GM23338 (cell line): ENCODE results near the gene FOXP1. TPM values are rescaled to one million over a fixed set of nuclear protein-coding genes. Genes with fewer than 3 reads are reported as not detected.

Source experiments
- ATAC-seq: fragments of 200-7000 bp; cut with Tn5 transposase; 3 replicates; pipeline ENCODE4 v1.9.1; 2020
- DNase-seq: peaks from one replicate; pipeline ENCODE4 v3.0.0-alpha.2; 2015; ENCODE audit warnings: low spot score
- H2AFZ ChIP-seq: fragments of 200-600 bp; sonication (generic); 2 replicates; pipeline ENCODE4 v1.8.0; 2016; ENCODE audit warnings: antibody characterized with exemption, mild to moderate bottlenecking, moderate library complexity
- H3F3A ChIP-seq: fragments of 200-600 bp; sonication (generic); replicated peaks from 2 replicates; pipeline ENCODE4 v1.8.0; 2017; ENCODE audit warnings: antibody characterized with exemption, mixed run types, low read depth
- H3K27ac ChIP-seq: fragments of 200-600 bp; sonication (generic); 2 replicates; pipeline ENCODE4 v1.6.1; 2016; ENCODE audit warnings: low read depth
- H3K27me3 ChIP-seq: fragments of 200-600 bp; sonication (generic); 2 replicates; pipeline ENCODE4 v1.8.0; 2016; ENCODE audit warnings: mild to moderate bottlenecking, mixed run types, moderate library complexity; ENCODE audit not compliant: insufficient read depth
- H3K36me3 ChIP-seq: fragments of 200-600 bp; sonication (generic); 2 replicates; pipeline ENCODE4 v1.8.0; 2016; ENCODE audit warnings: mild to moderate bottlenecking; ENCODE audit not compliant: insufficient read depth
- H3K4me1 ChIP-seq: fragments of 200-600 bp; sonication (generic); 2 replicates; pipeline ENCODE4 v1.8.0; 2016; ENCODE audit warnings: mild to moderate bottlenecking, moderate library complexity; ENCODE audit not compliant: insufficient read depth
- H3K4me2 ChIP-seq: fragments of 200-600 bp; sonication (generic); 2 replicates; pipeline ENCODE4 v1.7.1; 2017; ENCODE audit warnings: mixed run types
- H3K4me3 ChIP-seq: fragments of 200-600 bp; sonication (generic); 2 replicates; pipeline ENCODE4 v1.6.1; 2016; ENCODE audit warnings: mixed run types
- H3K79me2 ChIP-seq: fragments of 200-600 bp; sonication (generic); replicated peaks from 2 replicates; pipeline ENCODE4 v1.8.0; 2017; ENCODE audit warnings: mild to moderate bottlenecking; ENCODE audit not compliant: insufficient read depth
- H3K9me2 ChIP-seq: fragments of 200-600 bp; sonication (generic); 2 replicates; pipeline ENCODE4 v1.8.0; 2017; ENCODE audit not compliant: insufficient read depth
- H4K20me1 ChIP-seq: fragments of 200-600 bp; sonication (generic); replicated peaks from 2 replicates; pipeline ENCODE4 v1.8.0; 2017; ENCODE audit warnings: mild to moderate bottlenecking; ENCODE audit not compliant: insufficient read depth
- H3K27ac Mint-ChIP-seq: 2 replicates; pipeline ENCODE4 v1.8.0; 2020; ENCODE audit warnings: inconsistent platforms, mild to moderate bottlenecking, moderate library complexity, mixed read lengths
- H3K27me3 Mint-ChIP-seq: 3 replicates; pipeline ENCODE4 v1.8.0; 2022; ENCODE audit warnings: low read depth, mild to moderate bottlenecking, moderate library complexity, mixed read lengths, inconsistent platforms; ENCODE audit not compliant: insufficient read depth, poor library complexity
- H3K36me3 Mint-ChIP-seq: 3 replicates; pipeline ENCODE4 v1.8.0; 2021; ENCODE audit warnings: low read depth, mild to moderate bottlenecking, inconsistent platforms, moderate library complexity, mixed read lengths
- H3K4me1 Mint-ChIP-seq: 3 replicates; pipeline ENCODE4 v1.8.0; 2020; ENCODE audit warnings: mild to moderate bottlenecking, inconsistent platforms, mixed read lengths
- H3K4me3 Mint-ChIP-seq: 3 replicates; pipeline ENCODE4 v1.8.0; 2021; ENCODE audit warnings: moderate library complexity, mild to moderate bottlenecking, inconsistent platforms, mixed read lengths
- H3K9me3 Mint-ChIP-seq: 3 replicates; pipeline ENCODE4 v1.8.0; 2020; ENCODE audit warnings: moderate library complexity, mild to moderate bottlenecking, inconsistent platforms, mixed read lengths
- ETS1 ChIP-seq: IDR thresholded peaks from 2 replicates; pipeline ENCODE4 v1.6.1; 2016; ENCODE audit warnings: antibody characterized with exemption
- EZH2phosphoT487 ChIP-seq: fragments of 200-600 bp; sonication (generic); IDR thresholded peaks from one replicate; pipeline ENCODE4 v1.8.1; 2018; ENCODE audit warnings: antibody characterized with exemption; ENCODE audit not compliant: unreplicated experiment
- STAT1 ChIP-seq: IDR thresholded peaks from one replicate; pipeline ENCODE4 v1.6.1; 2016; ENCODE audit warnings: antibody characterized with exemption; ENCODE audit not compliant: unreplicated experiment
- ZNF114 ChIP-seq: fragments of 250-450 bp; sonication (Bioruptor Pico); IDR thresholded peaks from 2 replicates; pipeline ENCODE4 v1.5.0; 2020; ENCODE audit warnings: mild to moderate bottlenecking, moderate library complexity
- ZNF331 ChIP-seq: fragments of 250-450 bp; sonication (Bioruptor Pico); IDR thresholded peaks from 2 replicates; pipeline ENCODE4 v1.5.0; 2020; ENCODE audit warnings: low read depth, mild to moderate bottlenecking, moderate library complexity
- polyA plus RNA-seq: library from polyadenylated mRNA; unstranded; fragments of >200 nt; fragmentation: Nextera tagmentation; extraction: Ambion mirVana; gene quantifications from 2 replicates; pipeline ENCODE4 v1.2.1, GENCODE V29; 2016
- total RNA-seq: library from RNA; depleted of rRNA; stranded (reverse); fragments of >200 nt; shearing (Covaris generic); gene quantifications from 2 replicates; pipeline ENCODE4 v1.2.3, GENCODE V29; 2014
- TF ChIP-seq, protein P1 (sequence below): fragments of 250-450 bp; sonication (Bioruptor Pico); IDR thresholded peaks from 2 replicates; pipeline ENCODE4 v1.5.0; 2020; ENCODE audit warnings: mild to moderate bottlenecking, moderate library complexity

Gene FOXP1
- total and polyA plus RNA-seq, 2 experiments from 2014 or later = 32.9 to 35.5 TPM

- Histone ChIP-seq H3K27me3 (no peaks in the 10 kb centered on the region), H3K79me2 (peaks cover 15% of the 10 kb centered on the region), H3K27ac (no peak overlapping the region), H3K4me1 (peaks cover 31% of the 10 kb centered on the region), H3K4me2 (no peak overlapping the region), H3K36me3 (no peaks in the 10 kb centered on the region), H2AFZ (no peak overlapping the region), H3K9me2 (peaks cover 3% of the 10 kb centered on the region; the same call in 1 of the 2 replicates), H3F3A (no peaks in the 10 kb centered on the region), H4K20me1 (no peaks in the 10 kb centered on the region), H3K4me3 (no peak overlapping the region)
- H3K27ac Mint-ChIP-seq = no peak overlapping the region
- peak; percentile 58 for ATAC-seq
- DNase-seq = no peak
- peaks cover 1% of the 10 kb centered on the region for H3K27me3 Mint-ChIP-seq
- TF ChIP-seq ZNF331 (CRISPR knock-in tag) (no peak), ETS1 (no peak), EZH2phosphoT487 (no peak), STAT1 (no peak), ZNF114 (CRISPR knock-in tag) (no peak)
- TF ChIP-seq, protein P1, sequence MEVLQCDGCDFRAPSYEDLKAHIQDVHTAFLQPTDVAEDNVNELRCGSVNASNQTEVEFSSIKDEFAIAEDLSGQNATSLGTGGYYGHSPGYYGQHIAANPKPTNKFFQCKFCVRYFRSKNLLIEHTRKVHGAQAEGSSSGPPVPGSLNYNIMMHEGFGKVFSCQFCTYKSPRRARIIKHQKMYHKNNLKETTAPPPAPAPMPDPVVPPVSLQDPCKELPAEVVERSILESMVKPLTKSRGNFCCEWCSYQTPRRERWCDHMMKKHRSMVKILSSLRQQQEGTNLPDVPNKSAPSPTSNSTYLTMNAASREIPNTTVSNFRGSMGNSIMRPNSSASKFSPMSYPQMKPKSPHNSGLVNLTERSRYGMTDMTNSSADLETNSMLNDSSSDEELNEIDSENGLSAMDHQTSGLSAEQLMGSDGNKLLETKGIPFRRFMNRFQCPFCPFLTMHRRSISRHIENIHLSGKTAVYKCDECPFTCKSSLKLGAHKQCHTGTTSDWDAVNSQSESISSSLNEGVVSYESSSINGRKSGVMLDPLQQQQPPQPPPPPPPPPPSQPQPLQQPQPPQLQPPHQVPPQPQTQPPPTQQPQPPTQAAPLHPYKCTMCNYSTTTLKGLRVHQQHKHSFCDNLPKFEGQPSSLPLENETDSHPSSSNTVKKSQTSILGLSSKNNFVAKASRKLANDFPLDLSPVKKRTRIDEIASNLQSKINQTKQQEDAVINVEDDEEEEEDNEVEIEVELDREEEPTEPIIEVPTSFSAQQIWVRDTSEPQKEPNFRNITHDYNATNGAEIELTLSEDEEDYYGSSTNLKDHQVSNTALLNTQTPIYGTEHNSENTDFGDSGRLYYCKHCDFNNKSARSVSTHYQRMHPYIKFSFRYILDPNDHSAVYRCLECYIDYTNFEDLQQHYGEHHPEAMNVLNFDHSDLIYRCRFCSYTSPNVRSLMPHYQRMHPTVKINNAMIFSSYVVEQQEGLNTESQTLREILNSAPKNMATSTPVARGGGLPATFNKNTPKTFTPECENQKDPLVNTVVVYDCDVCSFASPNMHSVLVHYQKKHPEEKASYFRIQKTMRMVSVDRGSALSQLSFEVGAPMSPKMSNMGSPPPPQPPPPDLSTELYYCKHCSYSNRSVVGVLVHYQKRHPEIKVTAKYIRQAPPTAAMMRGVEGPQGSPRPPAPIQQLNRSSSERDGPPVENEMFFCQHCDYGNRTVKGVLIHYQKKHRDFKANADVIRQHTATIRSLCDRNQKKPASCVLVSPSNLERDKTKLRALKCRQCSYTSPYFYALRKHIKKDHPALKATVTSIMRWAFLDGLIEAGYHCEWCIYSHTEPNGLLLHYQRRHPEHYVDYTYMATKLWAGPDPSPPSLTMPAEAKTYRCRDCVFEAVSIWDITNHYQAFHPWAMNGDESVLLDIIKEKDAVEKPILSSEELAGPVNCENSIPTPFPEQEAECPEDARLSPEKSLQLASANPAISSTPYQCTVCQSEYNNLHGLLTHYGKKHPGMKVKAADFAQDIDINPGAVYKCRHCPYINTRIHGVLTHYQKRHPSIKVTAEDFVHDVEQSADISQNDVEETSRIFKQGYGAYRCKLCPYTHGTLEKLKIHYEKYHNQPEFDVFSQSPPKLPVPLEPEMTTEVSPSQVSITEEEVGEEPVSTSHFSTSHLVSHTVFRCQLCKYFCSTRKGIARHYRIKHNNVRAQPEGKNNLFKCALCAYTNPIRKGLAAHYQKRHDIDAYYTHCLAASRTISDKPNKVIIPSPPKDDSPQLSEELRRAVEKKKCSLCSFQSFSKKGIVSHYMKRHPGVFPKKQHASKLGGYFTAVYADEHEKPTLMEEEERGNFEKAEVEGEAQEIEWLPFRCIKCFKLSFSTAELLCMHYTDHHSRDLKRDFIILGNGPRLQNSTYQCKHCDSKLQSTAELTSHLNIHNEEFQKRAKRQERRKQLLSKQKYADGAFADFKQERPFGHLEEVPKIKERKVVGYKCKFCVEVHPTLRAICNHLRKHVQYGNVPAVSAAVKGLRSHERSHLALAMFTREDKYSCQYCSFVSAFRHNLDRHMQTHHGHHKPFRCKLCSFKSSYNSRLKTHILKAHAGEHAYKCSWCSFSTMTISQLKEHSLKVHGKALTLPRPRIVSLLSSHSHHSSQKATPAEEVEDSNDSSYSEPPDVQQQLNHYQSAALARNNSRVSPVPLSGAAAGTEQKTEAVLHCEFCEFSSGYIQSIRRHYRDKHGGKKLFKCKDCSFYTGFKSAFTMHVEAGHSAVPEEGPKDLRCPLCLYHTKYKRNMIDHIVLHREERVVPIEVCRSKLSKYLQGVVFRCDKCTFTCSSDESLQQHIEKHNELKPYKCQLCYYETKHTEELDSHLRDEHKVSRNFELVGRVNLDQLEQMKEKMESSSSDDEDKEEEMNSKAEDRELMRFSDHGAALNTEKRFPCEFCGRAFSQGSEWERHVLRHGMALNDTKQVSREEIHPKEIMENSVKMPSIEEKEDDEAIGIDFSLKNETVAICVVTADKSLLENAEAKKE (CRISPR knock-in tag) = 0 out of 2 replicates have a peak, but pooled peaks have one; percentile 52
- no peak overlapping the region for H3K4me3 Mint-ChIP-seq
- H3K36me3 Mint-ChIP-seq = no peaks in the 10 kb centered on the region
- no peaks in the 10 kb centered on the region; the same call in 2 of the 3 replicates for H3K9me3 Mint-ChIP-seq
- H3K4me1 Mint-ChIP-seq = peaks cover 51% of the 10 kb centered on the region
These were observed 373.1 kb downstream of the FOXP1 start for GRCh38 chr3:71210257-71211007.
